ENCODE data around the gene DAGLB.
"Not testable (repeated sequence)": the region's sequence is repeated elsewhere in the genome, so short reads cannot be mapped to it uniquely, and the experiment has no call there.

The DAGLB gene

DNA sequence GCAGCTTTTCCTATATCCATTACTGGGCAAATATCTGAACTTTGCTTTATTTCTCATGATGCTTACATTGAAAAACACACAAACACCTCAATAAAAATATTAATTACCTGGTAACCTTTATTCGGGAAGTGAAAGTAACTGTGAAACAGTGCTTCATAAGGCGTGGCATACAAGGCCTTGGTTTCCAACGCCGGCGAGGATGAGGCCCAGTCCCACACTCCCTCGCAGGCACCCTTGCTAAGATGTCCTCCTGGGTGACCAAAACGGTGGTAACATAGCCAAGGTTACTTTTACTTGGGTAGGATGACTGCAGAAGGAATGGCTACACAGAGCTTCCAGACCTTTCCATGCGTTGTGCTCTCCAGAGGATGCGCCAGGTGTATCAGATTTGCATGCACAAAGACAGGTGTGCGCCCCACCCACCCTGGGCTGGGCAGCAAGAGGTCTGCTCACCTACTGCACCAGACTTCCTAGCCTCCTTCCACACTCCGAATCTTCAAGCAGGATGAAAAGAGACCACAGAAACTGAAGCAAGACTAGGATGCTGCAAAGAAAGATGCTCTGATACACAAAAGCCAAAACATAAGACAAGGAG is 13.3 kb upstream of the DAGLB start:
- no peak for DNase-seq

DNA sequence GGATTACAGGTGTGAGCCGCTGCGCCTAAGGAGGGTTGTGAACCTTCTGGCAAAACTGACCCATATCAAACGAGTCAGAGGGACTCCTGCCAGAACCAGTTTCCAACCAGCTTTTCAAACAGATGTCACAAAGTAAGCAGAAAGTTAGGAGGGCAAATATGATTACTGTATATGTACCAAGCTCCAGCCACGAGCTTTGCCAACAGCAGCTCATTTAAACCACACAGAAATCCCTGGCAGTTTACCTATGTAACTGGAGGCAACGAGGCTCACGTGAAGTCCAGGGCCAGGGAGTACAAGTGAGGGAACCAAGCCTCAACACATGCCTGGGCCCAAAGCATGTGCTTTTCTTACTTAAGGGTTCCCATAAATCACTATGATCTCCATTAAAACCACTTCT is 12.5 kb upstream of the DAGLB start:
- no peak for DNase-seq

DNA sequence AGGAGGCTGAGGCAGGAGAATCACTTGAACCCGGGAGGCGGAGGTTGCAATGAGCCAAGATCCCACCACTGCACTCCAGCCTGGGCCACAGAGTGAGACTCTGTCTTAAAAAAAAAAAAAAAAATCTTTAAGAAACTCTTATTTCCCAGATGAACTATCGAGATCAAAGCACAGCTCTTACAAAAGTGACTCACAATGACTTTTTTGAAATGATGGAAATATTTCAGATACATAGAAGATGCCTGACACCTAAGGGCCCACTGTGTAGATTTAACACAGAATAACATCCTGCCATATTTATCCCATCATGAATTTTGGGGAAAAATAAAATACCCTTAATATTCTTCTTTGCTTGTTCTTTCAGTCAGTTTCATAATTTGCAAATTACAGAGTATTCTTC is 10.9 kb upstream of the DAGLB start:
- not testable (repeated sequence) for DNase-seq

DNA sequence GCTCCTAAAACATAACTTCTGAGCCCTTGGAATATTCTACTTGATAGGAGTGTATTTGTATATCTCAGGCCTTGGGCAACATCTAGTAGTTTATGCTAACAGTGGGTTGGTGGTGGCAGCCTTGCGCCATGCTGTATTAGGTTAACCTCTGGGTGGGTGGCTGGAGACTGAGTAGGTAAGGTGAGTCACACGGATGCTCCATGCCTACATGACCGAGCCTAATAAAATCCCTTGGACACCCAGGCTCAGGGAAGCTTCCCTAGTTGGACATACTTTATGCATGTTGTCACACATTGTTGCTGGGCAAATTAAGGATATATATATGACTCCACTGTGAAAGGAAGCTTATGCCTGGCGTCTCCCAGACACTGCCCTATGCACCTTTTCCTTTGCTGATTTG is 6.0 kb upstream of the DAGLB start:
- no peak for DNase-seq

DNA sequence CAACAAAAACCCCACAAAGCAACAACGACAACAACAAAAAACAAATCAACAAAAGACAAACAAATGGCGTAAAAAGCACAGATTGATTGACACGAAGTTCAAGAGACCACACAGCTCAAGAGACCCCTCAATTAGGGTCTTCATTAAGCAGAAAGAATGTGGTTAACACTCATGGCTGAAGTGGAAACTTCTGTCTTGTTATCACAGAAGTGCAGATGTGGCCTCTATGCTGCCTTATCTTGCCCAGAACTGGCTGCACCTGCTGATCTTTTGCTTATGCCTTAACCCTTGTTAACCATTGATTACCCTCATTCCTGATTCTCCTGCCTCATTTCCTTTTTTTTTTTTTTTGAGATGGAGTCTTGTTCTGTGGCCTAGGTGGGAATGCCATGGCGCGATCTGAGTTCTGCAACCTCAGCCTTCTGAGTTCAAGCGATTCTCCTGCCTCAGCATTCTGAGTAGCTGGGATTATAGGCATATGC is 3.5 kb upstream of the DAGLB start:
- DNase-seq: no peak

DNA sequence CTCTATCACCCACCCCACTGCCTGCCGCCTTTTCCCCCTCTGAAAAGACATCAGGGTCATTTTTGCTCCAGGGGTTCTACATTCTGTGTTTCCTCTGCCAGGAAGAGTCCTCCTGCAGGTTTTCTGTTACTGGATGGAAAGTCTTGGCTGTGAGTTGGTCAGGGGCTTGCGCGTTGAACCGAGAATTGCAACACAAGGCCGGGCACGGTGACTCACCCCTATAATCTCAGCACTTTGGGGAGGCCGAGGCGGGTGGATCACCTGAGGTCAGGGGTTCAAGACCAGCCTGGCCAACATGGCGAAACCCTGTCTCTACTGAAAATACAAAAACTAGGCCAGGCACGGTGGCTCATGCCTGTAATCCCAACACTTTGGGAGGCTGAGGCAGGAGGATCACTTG is 2.8 kb upstream of the DAGLB start:
- DNase-seq: not testable (repeated sequence)

DNA sequence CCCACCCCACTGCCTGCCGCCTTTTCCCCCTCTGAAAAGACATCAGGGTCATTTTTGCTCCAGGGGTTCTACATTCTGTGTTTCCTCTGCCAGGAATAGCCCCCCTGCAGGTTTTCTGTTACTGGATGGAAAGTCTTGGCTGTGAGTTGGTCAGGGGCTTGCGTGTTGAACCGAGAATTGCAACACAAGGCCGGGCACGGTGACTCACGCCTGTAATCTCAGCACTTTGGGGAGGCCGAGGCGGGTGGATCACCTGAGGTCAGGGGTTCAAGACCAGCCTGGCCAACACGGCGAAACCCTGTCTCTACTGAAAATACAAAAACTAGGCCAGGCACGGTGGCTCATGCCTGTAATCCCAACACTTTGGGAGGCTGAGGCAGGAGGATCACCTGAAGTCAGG is 2.1 kb upstream of the DAGLB start:
- not testable (repeated sequence) for DNase-seq

DNA sequence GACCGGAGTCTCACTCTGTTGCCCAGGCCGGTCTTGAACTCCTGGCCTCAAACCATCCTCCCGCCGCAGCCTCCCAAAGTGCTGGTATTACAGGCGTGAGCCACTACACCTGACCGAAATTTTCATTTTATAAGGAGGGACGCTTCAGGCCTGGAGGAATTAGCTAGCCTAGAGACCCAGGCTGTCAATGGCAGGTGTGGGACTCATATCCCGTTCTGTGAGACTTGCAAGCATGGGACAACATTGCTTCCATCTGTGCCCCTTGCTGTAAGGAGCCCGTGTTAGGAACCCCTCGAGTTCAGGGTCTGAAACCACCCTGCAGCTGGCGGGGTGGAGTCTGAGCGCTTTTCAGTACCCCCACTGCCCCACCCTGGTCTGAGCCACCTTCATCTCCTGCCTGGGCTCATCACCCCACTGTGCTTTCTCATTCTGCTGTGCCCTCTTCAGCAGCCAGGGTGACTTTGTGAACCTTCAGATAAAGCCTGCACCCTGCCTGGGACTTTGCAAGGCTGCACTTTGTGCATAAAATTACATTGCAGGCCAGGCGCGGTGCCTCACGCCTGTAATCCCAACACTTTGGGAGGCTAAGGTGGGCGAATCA is 1.3 kb upstream of the DAGLB start:
- no peak for DNase-seq

DNA sequence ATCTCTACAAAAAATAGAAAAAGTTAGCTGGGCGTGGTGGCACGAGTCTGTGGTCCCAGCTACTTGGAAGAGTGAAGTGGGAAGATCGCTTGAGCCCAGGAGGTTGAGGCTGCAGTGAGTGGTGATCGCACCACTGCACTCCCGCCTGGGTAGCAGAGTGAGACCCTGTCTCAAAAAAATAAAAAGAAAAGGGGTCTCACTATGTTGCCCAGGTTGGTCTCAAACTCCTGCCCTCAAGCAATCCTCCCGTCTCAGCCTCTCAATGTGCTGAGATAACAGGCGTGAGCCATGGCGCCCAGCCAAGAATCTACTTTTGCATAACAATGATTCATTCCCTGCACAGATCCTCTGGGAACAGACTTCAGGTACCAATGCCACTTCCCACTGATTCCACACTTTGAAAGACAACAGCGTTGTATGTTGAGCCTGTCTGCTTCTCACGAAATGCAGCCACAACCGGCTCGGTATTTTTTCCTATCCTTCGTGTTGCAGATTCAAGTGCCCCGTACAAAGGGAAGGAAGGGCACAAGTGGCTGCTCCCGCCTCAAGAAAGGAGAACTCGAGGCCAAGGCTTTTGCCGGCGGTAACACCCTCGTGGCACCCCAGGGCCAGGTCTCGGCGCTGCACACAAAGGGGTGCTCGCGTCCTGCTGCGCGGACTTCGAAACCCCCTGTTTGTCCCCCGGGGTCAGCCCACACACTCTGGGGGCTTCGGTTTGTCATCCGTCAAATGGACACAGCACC is 745 bp downstream of the DAGLB start:
- DNase-seq: peak; percentile 26 to 61

DNA sequence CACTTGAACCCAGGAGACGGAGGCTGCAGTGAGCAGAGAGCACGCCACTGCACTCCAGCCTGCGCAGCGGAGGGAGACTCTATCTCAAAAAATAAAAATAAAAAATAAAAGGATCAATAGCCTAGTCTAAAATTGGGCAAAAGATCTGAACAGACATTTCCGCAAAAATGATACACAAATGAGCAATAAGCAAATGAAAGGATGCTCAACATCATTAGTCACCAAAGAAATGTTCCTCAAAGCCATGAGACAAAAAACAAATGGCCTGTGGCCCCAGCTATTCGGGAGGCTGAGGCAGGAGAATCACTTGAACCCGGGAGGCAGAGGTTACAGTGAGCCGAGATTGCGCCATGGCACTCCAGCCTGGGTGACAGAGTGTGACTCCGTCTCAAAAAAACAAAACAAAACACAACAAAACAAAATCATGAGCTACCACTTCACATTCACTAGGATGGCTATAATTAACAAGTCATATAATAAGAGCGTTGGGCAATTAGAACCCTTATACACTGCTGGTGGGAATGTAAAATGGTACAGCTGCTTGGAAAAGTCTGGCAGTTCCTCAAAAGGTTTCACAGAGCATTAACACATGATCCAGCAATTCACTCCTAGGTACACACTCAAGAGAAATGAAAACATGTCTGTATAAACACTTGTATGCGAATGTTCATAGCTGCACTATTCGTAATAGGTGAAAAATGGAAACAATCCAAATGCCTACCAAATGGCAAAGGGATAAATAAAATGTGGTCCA is 3.1 kb downstream of the DAGLB start:
- DNase-seq: no peak

DNA sequence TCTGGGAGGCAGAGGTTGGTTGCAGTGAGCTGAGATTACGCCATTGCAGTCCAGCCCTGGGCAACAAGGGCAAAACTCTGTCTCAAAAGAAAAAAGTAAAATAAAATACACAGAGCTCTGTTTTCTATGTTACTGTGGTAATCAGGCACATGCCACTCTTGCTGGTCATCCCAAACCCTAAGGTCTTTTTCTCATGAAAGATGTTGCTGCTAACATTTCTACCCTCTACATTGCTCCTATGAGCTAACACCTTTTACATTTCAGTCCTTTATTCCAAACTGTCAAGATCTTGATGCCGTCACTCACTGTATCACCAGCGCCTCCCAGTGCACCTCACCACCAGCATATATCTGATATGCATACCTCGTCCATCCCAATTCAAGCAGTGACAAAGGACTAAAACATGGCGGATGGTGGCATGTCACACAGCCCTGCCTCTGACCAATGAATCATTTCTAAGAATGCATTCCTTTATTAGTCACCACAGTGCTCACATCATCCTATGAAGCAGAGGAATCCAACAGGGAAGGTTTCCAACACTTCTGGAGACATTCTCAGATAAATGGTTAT is 4.3 kb downstream of the DAGLB start:
- no peak for DNase-seq

DNA sequence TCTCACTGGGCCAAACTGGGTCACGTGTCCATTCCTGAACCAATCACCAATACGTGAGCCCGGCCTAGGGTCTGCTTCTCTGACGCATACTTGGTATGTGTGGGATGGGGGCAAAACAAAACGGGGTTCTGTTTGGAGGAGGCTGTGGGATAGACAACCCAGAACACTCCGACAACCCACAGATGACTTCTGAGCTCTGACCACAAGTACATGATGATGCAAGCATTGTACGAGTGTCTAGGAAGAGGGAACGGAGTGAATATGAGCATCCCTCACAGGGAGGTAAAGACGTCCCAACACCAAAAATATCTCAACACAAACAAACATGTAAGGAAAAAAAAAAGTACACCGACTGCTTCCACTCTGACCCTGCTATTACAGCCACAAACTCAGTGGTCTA is 5.6 kb downstream of the DAGLB start:
- DNase-seq: no peak

DNA sequence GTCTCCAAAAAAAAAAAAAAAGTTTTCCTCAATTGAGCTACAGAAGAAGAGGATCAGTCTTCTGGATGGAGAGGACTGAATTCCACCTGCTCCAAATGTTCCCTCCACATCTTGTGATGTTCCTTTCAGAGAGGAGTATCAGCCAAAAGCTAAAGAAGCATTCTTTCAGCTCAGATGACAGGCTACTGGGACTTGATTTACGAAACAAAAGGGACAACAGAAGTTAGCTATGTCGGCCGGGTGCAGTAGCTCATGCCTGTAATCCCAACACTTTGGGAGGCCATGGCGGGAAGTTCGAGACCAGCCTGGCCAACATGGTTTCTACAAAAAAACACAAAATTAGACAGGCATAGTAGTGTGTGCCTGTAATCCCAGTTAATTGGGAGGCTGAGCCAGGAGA is 7.4 kb downstream of the DAGLB start:
- no peak for DNase-seq

DNA sequence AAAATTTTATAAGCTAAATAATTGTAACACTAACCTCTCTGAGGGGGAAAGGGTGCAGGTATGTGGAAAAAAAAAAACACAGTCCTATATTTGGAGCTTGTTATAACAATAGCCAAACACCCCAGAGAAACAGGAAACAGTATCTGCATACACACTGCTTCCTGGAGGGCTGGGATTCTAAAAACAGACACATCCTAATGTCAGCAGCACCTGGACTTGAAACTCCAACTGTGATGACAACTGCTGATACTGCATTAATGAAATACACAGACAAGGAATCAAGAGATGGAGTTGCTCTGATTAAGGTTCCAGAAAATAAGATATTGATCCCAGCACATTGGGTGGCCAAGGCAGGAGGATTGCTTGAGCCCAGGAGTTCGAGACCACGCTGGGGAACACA is 9.3 kb downstream of the DAGLB start:
- no peak for DNase-seq

DNA sequence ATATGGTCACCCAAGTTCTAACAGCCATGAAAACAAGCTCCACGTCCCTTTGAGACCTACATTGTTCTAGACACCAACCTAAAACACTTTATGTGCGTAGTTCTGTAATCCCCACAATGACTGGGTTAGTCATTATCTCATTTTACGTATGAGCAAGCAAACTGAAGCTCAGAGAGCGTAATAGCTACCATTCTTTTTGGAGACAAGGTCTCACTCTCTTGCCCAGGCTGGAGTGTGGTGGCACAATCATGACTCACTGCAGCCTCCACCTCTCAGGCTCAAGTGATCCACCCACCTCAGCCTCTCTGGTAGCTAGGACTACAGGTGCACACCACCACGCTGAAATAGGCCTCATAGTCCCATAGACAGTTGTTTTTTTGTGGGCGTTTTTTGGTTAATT is 10.5 kb downstream of the DAGLB start:
- DNase-seq: no peak

DNA sequence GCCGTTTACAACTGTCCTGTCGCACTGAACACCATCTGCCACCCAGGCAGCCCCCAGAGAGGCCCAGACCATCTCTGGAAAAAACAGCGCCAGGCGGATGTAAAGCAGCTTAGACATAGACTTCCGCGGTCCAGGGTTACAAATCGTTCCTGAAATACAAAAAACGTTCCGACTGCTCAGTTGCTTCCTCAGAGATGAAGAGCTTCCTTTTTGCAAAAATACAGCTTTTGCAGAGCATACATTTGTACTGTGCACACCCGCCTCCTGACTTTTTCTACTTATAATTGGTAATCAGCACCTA is 11.4 kb downstream of the DAGLB start:
- DNase-seq: no peak

DNA sequence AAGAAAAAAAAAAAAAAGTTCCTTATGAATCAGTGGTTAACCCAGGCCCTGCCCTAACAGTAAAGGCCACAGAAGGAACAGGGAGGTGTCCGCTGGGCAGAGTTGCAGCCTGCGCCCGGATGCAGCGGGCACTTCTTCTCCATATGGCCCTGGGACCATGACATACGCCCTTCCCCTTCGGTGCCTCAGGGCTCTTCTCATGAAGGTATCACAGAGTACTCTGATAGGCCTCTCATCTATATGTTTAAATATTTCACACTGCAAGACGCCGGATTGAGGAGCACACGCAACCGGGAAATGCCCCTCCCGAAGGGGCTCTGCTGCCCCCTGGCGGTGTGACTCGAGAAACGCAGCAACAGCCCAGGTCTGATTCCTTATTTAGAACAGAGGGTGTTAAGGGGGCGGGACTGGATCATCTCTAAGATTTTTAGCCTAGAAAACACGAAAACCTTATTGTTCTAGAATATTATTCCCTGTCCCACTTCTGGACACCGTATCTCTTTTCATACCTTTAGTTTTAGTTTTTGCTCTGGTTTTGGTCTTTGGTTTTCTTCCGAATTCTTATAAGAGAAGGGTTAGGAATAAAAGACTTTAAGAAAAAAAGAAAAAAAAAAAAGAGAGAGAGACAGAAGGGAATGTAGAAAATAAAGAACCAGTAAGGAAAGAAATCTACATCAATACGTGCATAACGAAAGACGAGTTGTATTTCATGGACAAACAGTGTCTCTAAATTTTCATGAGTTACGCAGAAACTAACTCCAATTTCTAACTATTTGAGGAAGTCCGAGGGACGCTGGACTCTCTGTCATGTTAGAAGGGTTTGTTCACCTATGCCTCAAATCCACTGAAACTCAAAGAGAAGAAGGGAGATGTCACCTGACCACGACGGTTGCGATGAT is 12.0 kb downstream of the DAGLB start:
- DNase-seq: peak; percentile 55 to 90

DNA sequence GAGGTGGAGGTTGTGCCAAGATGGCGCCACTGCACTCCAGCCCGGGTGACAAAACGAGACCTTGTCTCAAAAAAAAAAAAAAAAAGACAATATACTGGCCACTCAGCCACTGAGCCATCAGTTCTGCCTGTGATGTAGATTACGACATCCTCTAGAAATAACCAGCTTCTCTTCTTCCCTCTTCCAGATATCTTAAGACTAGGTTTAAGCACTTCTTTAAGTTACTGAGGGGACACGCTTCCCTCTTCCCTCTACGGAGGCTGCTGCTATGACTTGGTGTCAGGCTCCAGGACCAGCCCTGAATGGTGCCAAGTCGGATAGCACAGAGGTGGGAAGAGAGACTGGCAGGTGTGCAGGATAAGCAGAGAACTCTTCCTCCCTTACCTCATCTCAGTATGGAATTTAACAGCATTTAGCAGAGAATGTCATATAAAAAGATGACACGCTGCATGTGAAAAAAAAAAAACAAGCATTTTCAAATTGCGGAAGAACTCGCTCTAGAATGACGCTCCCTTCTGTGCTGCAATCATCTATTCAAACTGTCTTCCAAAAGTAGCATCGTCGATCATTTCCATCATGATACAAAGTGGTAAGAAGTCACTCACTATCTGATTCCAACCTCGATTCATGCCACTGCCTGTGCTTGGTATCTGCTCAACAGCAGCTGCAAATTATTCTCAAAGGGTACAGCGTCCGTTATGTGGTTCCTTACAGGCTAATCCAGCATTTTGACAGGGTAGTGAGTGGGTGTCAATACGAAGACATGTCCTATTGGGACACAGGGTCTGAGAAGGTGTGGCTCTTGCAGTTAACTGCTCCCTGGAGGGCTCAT is 13.8 kb downstream of the DAGLB start:
- no peak for DNase-seq

DNA sequence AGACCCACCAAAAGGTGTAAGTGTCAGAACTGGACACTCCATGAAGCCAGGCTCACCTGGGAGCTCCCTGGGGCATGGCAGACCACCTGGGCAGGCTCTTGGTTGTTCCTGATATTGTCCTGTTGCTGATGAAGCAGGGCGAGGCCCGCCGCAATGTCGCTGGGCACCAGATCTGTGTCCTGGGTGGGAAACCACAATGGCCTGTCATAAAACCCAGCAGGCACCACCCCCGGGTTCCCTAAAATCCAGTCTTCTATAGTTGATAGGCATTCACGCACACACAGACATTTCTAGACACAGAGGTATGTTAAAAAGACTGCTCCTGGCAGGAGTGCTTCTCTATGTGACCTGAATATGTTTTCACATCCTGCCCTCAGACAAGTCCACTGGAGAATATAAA is 15.0 kb downstream of the DAGLB start:
- DNase-seq: no peak

DNA sequence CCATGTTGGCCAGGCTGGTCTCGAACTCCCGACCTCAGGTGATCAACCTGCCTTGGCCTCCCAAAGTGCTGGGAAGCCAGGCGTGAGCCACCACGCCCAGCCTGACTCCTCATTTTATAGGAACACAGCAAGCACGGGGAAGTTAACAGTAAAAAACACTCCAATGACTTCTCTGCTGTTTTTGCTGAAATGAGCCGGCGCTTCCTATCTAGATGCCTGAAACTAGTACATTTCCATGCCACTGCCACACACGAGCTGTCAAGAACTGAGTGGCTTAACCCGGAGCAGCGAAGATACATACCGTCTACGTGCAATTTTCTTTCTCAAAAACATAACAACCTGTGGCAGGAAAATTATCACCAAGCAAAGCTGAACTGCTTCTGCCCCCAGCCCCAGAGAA is 16.8 kb downstream of the DAGLB start:
- no peak for DNase-seq

DNA sequence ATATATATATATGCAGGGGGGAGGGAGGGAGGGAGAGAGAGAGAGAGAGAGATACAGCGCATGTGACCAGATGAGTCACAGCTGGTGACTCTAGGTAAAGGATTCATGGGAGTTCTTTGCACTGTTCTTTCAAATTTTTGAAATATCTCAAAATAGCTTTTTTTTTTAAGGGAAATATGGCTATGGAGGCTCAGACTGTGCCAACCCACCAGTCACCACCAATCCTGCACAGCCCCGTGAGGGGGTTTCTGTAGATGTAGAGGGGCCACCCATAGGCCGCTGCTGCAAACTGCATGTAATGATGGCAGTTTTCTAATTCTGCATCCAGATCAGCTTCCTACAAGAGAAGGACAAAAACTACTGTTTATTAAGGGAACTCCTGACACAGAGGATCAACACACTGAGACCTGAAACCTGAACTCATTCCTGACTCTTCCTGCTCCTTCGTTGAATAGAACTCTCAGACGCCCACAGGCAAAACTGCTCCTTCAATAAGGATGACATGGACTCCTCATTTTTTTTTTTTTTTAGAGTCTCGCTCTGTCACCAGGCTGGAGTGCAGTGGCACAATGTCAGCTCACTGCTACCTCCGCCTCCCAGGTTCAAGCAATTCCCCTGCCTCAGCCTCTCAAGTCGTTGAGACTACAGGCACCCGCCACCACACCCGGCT is 17.3 kb downstream of the DAGLB start:
- no peak for DNase-seq
